Hypothalamus (tissue), 51 donors: Measurements from ENCODE around the gene HDAC8.
"Not testable (repeated sequence)": the region's sequence is repeated elsewhere in the genome, so short reads cannot be mapped to it uniquely, and the experiment has no call there.

Experiments
- DNase-seq, 51 donors: peaks; one replicate each; lab custom pipeline; 2025; lab: John Stamatoyannopoulos, UW

HDAC8 gene

GRCh38 chrX:72539822-72540221 is 32.8 kb downstream of the HDAC8 start:
- peak in 1 of 51 donors; percentile 3 for DNase-seq

- DNase-seq: no peak
These were observed 36.1 kb downstream of the HDAC8 start for GRCh38 chrX:72536542-72536941.

- DNase-seq: no peak
These were observed 40.3 kb downstream of the HDAC8 start for GRCh38 chrX:72532366-72532765.

DNA sequence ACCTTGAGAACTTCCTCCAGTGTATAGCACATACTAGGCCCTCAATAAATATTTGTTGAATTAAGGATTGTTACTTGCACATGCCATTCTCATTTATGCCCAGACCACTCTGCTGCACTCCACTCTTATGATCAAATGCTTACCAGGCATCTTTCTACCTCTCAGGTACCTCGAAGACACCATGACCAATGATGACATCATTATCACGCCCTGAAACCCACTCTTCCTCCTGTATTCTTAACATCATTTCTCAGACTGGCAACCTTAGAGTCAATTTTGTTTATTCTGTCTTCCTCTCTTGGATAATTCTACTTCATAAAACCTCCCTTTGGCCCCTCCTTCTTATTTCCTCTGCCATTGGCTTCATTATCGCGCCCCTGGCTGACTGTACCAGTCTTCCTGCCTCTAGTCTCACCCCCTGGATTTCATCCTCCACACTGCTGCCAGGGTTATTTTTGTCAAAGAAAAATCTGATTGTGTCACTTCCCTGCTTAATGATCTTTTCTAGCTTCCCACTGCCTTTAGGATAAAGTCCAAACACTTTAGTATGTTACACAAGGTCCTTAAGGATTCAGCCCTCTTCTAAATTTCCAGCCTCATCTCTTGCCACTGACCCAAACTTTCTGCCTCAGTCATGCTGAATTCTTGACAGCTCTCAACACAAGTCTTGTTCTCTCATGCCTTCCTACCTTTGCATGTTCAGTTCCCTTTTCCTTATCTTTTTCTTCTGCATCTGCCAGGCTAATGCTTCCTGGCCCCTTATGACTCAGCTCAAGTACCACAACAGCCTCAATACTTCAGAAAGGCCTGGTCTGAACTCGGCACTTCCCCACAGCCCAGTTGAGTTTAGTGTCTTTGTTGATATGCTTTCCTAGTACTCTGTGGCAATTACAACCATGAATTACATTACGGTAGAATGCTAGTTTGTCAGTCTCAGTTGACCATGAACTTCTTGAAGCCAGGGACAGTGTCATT is 45.8 kb downstream of the HDAC8 start:
- DNase-seq: no peak

GRCh38 chrX:72498782-72499181 is 73.9 kb downstream of the HDAC8 start:
- no peak for DNase-seq

DNA sequence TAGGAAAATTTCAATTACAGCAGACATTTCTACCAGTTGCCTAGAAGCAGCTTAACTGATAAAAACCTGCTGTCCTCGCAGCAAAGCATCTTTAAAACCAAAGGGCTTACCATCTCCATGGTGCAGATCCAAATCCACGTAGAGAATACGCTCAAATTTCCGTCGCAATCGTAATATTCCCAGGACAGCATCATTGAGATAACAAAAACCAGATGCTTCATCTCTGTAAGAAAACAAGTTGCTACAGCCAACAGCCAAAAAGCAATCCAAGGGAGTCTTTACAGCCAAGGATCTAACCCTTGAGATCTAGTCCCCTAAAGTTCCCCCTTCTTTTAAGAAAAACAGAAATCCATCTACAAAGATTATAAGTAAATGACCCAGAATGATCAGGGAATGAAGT is 77.6 kb downstream of the HDAC8 start:
- no peak for DNase-seq

- no peak for DNase-seq
These were observed 80.1 kb downstream of the HDAC8 start for GRCh38 chrX:72492499-72492898.

DNA sequence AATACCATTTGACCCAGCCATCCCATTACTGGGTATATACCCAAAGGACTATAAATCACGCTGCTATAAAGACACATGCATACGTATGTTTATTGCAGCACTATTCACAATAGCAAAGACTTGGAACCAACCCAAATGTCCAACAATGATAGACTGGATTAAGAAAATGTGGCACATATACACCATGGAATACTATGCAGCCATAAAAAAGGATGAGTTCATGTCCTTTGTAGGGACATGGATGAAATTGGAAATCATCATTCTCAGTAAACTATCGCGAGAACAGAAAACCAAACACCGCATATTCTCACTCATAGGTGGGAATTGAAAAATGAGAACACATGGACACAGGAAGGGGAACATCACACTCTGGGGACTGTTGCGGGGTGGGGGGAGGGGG is 82.4 kb downstream of the HDAC8 start:
- DNase-seq: not testable (repeated sequence)

- no peak for DNase-seq
These were observed 85.0 kb downstream of the HDAC8 start for GRCh38 chrX:72487661-72488060.

- DNase-seq: no peak
These were observed 93.0 kb downstream of the HDAC8 start for GRCh38 chrX:72479324-72480274.

DNA sequence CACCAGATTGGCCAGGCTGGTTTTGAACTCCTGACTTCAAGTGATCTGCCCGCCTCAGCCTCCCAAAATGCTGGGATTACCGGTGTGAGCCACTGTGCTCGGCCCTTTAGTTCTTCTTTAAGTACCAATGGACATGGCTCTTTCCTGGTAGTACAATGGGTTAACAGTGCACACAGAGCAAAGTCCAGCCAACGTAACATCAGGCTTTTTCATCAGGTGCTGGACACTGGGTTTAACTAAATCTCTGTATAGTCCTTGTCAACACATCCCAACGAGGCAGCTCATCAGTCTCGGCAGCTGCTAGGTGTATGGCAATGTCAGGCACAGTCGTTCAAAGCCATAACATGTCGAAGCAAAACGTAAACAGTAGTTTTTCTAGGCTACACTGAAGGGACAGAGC is 93.8 kb downstream of the HDAC8 start:
- no peak for DNase-seq

GRCh38 chrX:72478351-72478750 is 94.3 kb downstream of the HDAC8 start:
- DNase-seq: no peak

DNA sequence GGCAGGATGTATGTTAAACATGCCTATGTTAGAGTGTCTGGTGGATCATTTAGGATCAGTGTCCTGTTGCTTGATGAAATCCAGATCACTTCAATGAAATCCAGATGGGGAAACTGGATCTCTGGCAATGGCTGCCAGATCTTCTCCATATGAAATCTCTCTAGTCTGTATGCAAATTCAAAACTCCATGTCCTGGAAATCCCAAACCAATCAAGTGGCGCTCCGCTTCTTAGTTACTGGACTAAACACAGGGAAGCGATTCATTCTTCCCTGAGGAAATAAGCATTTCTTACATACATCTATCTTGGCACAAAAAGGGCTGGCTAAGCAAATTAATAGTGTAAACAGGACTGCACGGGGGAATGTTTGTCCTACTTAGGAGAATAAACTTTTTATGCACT is 94.9 kb downstream of the HDAC8 start:
- no peak for DNase-seq

- DNase-seq: no peak
These were observed 95.3 kb downstream of the HDAC8 start for GRCh38 chrX:72477376-72477775.

GRCh38 chrX:72475952-72476668 is 96.5 kb downstream of the HDAC8 start:
- DNase-seq: no peak

GRCh38 chrX:72475338-72475737 is 97.3 kb downstream of the HDAC8 start:
- DNase-seq: no peak

DNA sequence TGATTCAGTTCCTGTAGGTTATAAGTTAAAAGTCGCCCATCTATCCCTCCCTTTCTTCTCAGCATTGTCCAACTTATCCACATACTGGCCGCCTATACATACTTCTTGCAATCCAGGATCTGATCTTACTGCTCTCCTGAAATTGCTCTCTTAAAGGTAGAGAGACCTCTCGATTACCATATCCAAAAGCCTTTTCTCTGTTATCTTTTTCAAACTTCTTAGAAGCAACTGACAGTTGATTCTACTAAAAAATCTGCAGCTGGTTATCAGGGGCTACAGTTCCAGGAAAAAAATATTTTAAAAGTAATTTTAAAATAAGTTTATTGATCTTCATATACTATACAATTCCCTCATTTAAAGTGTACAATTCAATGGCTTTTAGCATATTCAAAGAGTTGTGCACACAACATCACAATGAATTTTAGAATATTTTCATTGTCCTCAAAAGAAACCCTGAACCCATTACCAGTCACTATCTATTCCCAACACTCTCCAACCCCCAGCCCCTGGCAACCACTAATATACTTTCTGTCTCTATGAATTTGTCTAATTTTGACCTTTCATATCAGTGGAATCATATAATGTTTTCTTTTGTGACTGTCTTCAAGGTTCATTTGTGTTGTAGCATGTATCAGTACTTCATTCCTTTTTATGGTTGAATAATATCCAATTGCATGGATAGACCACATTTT is 102.0 kb downstream of the HDAC8 start:
- DNase-seq: no peak

DNA sequence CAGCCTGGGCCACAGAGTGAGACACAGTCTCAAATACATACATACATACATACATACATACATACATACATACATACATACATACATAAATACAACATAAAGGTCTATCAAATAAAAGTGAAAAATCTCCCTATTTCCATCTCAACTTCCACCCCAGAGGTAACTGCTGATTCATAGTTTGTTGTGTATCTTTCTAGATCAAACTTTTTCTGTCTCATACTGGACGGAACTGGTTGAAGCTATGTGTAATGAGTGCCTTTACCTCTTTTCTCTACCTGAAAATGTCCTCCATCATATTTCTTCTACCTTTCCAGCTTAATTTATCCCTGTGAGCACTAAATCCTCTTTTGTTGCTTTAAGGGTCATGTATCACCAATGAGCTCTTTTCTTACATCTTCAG is 102.5 kb downstream of the HDAC8 start:
- DNase-seq: no peak

DNA sequence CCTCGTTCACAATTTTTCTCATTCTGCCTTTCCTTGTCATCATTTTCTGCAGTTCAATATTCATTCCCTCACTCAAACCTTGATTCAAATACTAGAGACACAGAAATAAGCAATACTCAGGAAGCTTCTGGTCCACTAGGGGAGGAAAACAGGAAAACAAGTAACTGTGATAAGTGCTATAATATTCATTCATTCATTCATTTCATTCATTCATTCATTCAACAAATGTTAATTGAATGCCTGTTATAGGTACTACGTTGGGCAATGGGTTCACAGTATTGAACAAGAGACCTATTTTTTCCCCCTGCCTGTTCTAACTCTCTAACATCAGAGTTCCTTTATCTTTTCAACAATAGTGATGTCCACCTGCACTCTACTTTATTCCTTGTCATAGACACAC is 104.0 kb downstream of the HDAC8 start:
- no peak for DNase-seq

- DNase-seq: no peak
These were observed 105.5 kb downstream of the HDAC8 start for GRCh38 chrX:72467135-72467534.
